H9 (cell line): ENCODE results near the gene C1orf116. TPM values are rescaled to one million over a fixed set of nuclear protein-coding genes. Genes with fewer than 3 reads are reported as not detected.
A peak's percentile ranks its signal among the peaks of the same experiment; 100 is the strongest.

Source experiments
- DNase-seq: peaks from one replicate; pipeline ENCODE4 v3.0.0-alpha.2; 2017
- H2AFZ ChIP-seq: one replicate; pipeline ENCODE4 v1.6.1; 2013; ENCODE audit warnings: mild to moderate bottlenecking, low read length, control low read depth, moderate library complexity
- H2AK5ac ChIP-seq: 2 replicates; pipeline ENCODE4 v1.6.1; 2013; ENCODE audit warnings: low read length, control low read depth, mixed read lengths; ENCODE audit not compliant: insufficient read length
- H2BK120ac ChIP-seq: one replicate; pipeline ENCODE4 v1.6.1; 2013; ENCODE audit warnings: low read depth, mild to moderate bottlenecking, low read length, control low read depth, inconsistent platforms; ENCODE audit not compliant: poor library complexity, severe bottlenecking
- H2BK12ac ChIP-seq: 2 replicates; pipeline ENCODE4 v1.6.1; 2013; ENCODE audit warnings: low read length, control low read depth, mixed read lengths, low read depth; ENCODE audit not compliant: insufficient read length
- H2BK15ac ChIP-seq: 2 replicates; pipeline ENCODE4 v1.6.1; 2013; ENCODE audit warnings: low read depth, low read length, control low read depth
- H2BK20ac ChIP-seq: one replicate; pipeline ENCODE4 v1.6.1; 2013; ENCODE audit warnings: low read depth, mild to moderate bottlenecking, low read length, control low read depth, inconsistent platforms; ENCODE audit not compliant: poor library complexity, severe bottlenecking
- H2BK5ac ChIP-seq: 2 replicates; pipeline ENCODE4 v1.6.1; 2013; ENCODE audit warnings: low read length, control low read depth, mixed read lengths; ENCODE audit not compliant: insufficient read length
- H3K14ac ChIP-seq: 2 replicates; pipeline ENCODE4 v1.6.1; 2013; ENCODE audit warnings: low read length, control low read depth; ENCODE audit not compliant: insufficient read depth
- H3K18ac ChIP-seq: 2 replicates; pipeline ENCODE4 v1.6.1; 2013; ENCODE audit warnings: low read depth, mild to moderate bottlenecking, mixed read lengths, low read length, control low read depth; ENCODE audit not compliant: insufficient read length
- H3K23ac ChIP-seq: 2 replicates; pipeline ENCODE4 v1.6.1; 2013; ENCODE audit warnings: low read length, control low read depth, mixed read lengths, low read depth; ENCODE audit not compliant: insufficient read length
- H3K23me2 ChIP-seq: 2 replicates; pipeline ENCODE4 v1.6.1; 2013; ENCODE audit warnings: low read depth, mild to moderate bottlenecking, mixed read lengths, low read length, control low read depth; ENCODE audit not compliant: insufficient read length, poor library complexity, severe bottlenecking
- H3K27ac ChIP-seq: 2 replicates; pipeline ENCODE4 v1.5.1; 2013; ENCODE audit warnings: low read length, control low read depth, mixed read lengths, low read depth; ENCODE audit not compliant: insufficient read length
- H3K27me3 ChIP-seq: 2 replicates; pipeline ENCODE4 v1.6.1; 2013; ENCODE audit warnings: low read length, control low read depth, inconsistent platforms; ENCODE audit not compliant: insufficient read depth
- H3K4ac ChIP-seq: 2 replicates; pipeline ENCODE4 v1.6.1; 2013; ENCODE audit warnings: low read depth, mild to moderate bottlenecking, control low read depth, inconsistent platforms, low read length, moderate library complexity
- H3K4me1 ChIP-seq: 2 replicates; pipeline ENCODE4 v1.6.1; 2013; ENCODE audit warnings: low read length, control low read depth, inconsistent platforms; ENCODE audit not compliant: insufficient read depth
- H3K4me2 ChIP-seq: 2 replicates; pipeline ENCODE4 v1.6.1; 2013; ENCODE audit warnings: low read length, control low read depth, mixed read lengths; ENCODE audit not compliant: insufficient read length, insufficient read depth
- H3K56ac ChIP-seq: 2 replicates; pipeline ENCODE4 v1.6.1; 2013; ENCODE audit warnings: low read depth, mild to moderate bottlenecking, mixed read lengths, low read length, control low read depth; ENCODE audit not compliant: insufficient read length
- H3K79me1 ChIP-seq: 2 replicates; pipeline ENCODE4 v1.6.1; 2013; ENCODE audit warnings: low read depth, mild to moderate bottlenecking, moderate library complexity, low read length, control low read depth, inconsistent platforms; ENCODE audit not compliant: insufficient read depth, poor library complexity, severe bottlenecking
- H3K79me2 ChIP-seq: 2 replicates; pipeline ENCODE4 v1.6.1; 2013; ENCODE audit warnings: low read length, control low read depth, inconsistent platforms; ENCODE audit not compliant: insufficient read depth
- H3K9ac ChIP-seq: 2 replicates; pipeline ENCODE4 v1.6.1; 2013; ENCODE audit warnings: low read length, control low read depth, mixed read lengths; ENCODE audit not compliant: insufficient read length; ENCODE audit errors: extremely low read depth
- H3K9me3 ChIP-seq: one replicate; pipeline ENCODE4 v1.6.1; 2013; ENCODE audit warnings: low read depth, low read length, inconsistent platforms; ENCODE audit not compliant: control insufficient read depth
- H3T11ph ChIP-seq: one replicate; pipeline ENCODE4 v1.6.1; 2013; ENCODE audit warnings: mild to moderate bottlenecking, low read length, control low read depth, inconsistent platforms
- H4K20me1 ChIP-seq: one replicate; pipeline ENCODE4 v1.6.1; 2013; ENCODE audit not compliant: control insufficient read depth, insufficient read length, insufficient read depth
- H4K5ac ChIP-seq: 2 replicates; pipeline ENCODE4 v1.6.1; 2013; ENCODE audit warnings: low read depth, mild to moderate bottlenecking, mixed read lengths, low read length, control low read depth; ENCODE audit not compliant: insufficient read length
- H4K8ac ChIP-seq: replicated peaks from 2 replicates; pipeline ENCODE4 v1.6.1; 2013; ENCODE audit warnings: low read length, control low read depth, mixed read lengths, low read depth; ENCODE audit not compliant: insufficient read length
- H4K91ac ChIP-seq: 2 replicates; pipeline ENCODE4 v1.6.1; 2013; ENCODE audit warnings: low read depth, mild to moderate bottlenecking, moderate library complexity, mixed read lengths, low read length, control low read depth; ENCODE audit not compliant: insufficient read length
- H3K27ac Mint-ChIP-seq, 3 experiments: 2 replicates in 2 of 3; 3 replicates in 1 of 3; pipeline ENCODE4 v1.8.0; 2020 to 2021; ENCODE audit warnings: mixed read lengths in 3 of 3, mild to moderate bottlenecking in 1 of 3, moderate library complexity in 1 of 3
- H3K27me3 Mint-ChIP-seq: 2 replicates; pipeline ENCODE4 v1.8.0; 2021; ENCODE audit warnings: low read depth, mild to moderate bottlenecking, moderate library complexity, mixed read lengths
- H3K36me3 Mint-ChIP-seq, 3 experiments: 2 replicates in 2 of 3; 3 replicates in 1 of 3; pipeline ENCODE4 v1.8.0; 2020 to 2021; ENCODE audit warnings: low read depth in 3 of 3, mixed read lengths in 3 of 3; ENCODE audit not compliant: insufficient read depth in 1 of 3
- H3K4me1 Mint-ChIP-seq, 2 experiments: 2 replicates each; pipeline ENCODE4 v1.8.0; 2020; ENCODE audit warnings: mixed read lengths in 2 of 2
- H3K4me3 Mint-ChIP-seq, 2 experiments: 2 replicates in 1 of 2; 3 replicates in 1 of 2; pipeline ENCODE4 v1.8.0; 2020 to 2021; ENCODE audit warnings: mild to moderate bottlenecking in 2 of 2, mixed read lengths in 2 of 2, moderate library complexity in 1 of 2
- H3K9me3 Mint-ChIP-seq, 2 experiments: 2 replicates in 1 of 2; 3 replicates in 1 of 2; pipeline ENCODE4 v1.8.0; 2020; ENCODE audit warnings: mild to moderate bottlenecking in 2 of 2, mixed read lengths in 2 of 2, moderate library complexity in 1 of 2
- CTCF ChIP-seq: fragments of 200-600 bp; sonication (generic); conservative IDR thresholded peaks from 3 replicates; pipeline ENCODE4 v1.8.0; 2021; ENCODE audit warnings: antibody characterized with exemption, mild to moderate bottlenecking
- WGBS: extraction: QIAGEN DNeasy Blood & Tissue Kit; methylation state at CpG from one replicate; pipeline ENCODE4 v1.1.7; 2013; ENCODE audit warnings: missing lambda C conversion rate, low lambda C conversion rate, mixed read lengths; ENCODE audit not compliant: insufficient read length; ENCODE audit errors: extremely low coverage; 5-methylcytosine and 5-hydroxymethylcytosine counted together
- total RNA-seq: library from RNA; stranded (reverse); gene quantifications from 2 replicates; pipeline ENCODE4 v1.2.1, GENCODE V29; 2021

C1orf116 gene
- total RNA-seq, 1 experiment from 2014 or later = 0.48 TPM

- no CpG with 5 or more reads among the region's 8 CpGs for WGBS
Measured at GRCh38 chr1:207022996-207023679, 9.4 kb downstream of the C1orf116 start.

More at GRCh38 chr1:207022996-207023679, 9.4 kb downstream of the C1orf116 start:
- Histone ChIP-seq H4K20me1 (no peaks in the 10 kb centered on the region), H3K27me3 (no peaks in the 10 kb centered on the region), H3K23ac (no peak overlapping the region), H3K23me2 (no peaks in the 10 kb centered on the region), H3K27ac (no peak overlapping the region), H3K79me2 (no peaks in the 10 kb centered on the region), H2AK5ac (no peak overlapping the region), H4K91ac (no peak overlapping the region), H2BK5ac (no peak overlapping the region), H3K56ac (no peak overlapping the region), H3K14ac (no peak overlapping the region), H2BK12ac (no peak overlapping the region), H3K9me3 (no peaks in the 10 kb centered on the region), H4K5ac (no peak overlapping the region), H3K18ac (no peak overlapping the region), H3K4me2 (no peak overlapping the region), H3K9ac (no peak overlapping the region), H2AFZ (no peak overlapping the region), H3T11ph (no peak overlapping the region), H3K79me1 (no peaks in the 10 kb centered on the region), H4K8ac (no peak overlapping the region), H2BK20ac (no peak overlapping the region), H3K4ac (no peak overlapping the region), H2BK15ac (no peak overlapping the region), H3K4me1 (peaks cover 5% of the 10 kb centered on the region; the same call in 1 of the 2 replicates), H2BK120ac (no peak overlapping the region)
- no peak for DNase-seq
- Mint-ChIP-seq H3K36me3 (peaks cover 0 to 2% (median 0%) of the 10 kb centered on the region in 3 experiments; a peak in 1 of 7 replicates), H3K27ac (peak overlapping the region in 1 of 3 experiments; percentile 77; a peak in 1 of 7 replicates), H3K4me3 (no peak overlapping the region), H3K4me1 (peaks cover 14 to 21% of the 10 kb centered on the region in 2 experiments), H3K9me3 (no peaks in the 10 kb centered on the region), H3K27me3 (peaks cover 9% of the 10 kb centered on the region)
- no peak for TF ChIP-seq CTCF
